Loucy (cell line): ENCODE data around the gene GLRA2.

ENCODE experiments used
- EZH2phosphoT487 ChIP-seq: fragments of 200-600 bp; IDR thresholded peaks from 2 replicates; pipeline ENCODE4 v1.6.1; 2018; ENCODE audit warnings: antibody characterized with exemption, mild to moderate bottlenecking, moderate library complexity, borderline replicate concordance
- TF ChIP-seq, protein P1 (sequence below): fragments of 200-600 bp; sonication (generic); conservative IDR thresholded peaks from 2 replicates; pipeline ENCODE4 v1.5.1; 2014; ENCODE audit warnings: mild to moderate bottlenecking, antibody characterized with exemption, low read length

DNA sequence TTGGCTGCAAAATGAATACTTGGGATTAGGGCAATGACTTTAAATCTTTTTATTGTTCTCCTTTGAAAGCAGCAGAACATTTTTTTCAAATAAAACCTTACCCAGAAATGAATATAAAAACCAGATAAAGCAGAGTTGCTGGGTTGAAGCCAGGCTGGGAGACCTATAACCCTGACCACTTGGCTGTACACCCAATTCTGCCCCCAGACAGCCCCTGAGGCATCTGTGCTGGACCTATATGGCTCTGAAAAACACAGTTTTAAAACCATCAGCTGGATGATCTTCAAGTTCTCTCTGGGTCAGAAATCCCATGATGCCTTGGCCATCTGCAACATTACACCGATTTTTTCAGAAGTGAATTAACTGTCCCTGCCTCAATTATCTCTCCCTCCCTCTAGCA is 23.7 kb upstream of the GLRA2 start:
- TF ChIP-seq, protein P1, sequence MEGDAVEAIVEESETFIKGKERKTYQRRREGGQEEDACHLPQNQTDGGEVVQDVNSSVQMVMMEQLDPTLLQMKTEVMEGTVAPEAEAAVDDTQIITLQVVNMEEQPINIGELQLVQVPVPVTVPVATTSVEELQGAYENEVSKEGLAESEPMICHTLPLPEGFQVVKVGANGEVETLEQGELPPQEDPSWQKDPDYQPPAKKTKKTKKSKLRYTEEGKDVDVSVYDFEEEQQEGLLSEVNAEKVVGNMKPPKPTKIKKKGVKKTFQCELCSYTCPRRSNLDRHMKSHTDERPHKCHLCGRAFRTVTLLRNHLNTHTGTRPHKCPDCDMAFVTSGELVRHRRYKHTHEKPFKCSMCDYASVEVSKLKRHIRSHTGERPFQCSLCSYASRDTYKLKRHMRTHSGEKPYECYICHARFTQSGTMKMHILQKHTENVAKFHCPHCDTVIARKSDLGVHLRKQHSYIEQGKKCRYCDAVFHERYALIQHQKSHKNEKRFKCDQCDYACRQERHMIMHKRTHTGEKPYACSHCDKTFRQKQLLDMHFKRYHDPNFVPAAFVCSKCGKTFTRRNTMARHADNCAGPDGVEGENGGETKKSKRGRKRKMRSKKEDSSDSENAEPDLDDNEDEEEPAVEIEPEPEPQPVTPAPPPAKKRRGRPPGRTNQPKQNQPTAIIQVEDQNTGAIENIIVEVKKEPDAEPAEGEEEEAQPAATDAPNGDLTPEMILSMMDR, result no peak
- no peak for TF ChIP-seq EZH2phosphoT487
